T-helper 1 cell treated with Interleukin-12 subunit alpha and Interleukin-12 subunit beta and Interleukin-4 antibody, amounts not matched to agents 30 μg/mL and 1 μg/mL, for 36 hours (primary cell): ENCODE data around the gene SH3BGR.

Experiments used
- H3K27ac Mint-ChIP-seq: one replicate; pipeline ENCODE4 v1.8.0; 2021; ENCODE audit warnings: mild to moderate bottlenecking, mixed read lengths
- H3K27me3 Mint-ChIP-seq: one replicate; pipeline ENCODE4 v1.8.0; 2021; ENCODE audit warnings: low read depth, mixed read lengths
- H3K36me3 Mint-ChIP-seq: one replicate; pipeline ENCODE4 v1.8.0; 2021; ENCODE audit warnings: low read depth, mixed read lengths
- H3K4me1 Mint-ChIP-seq: one replicate; pipeline ENCODE4 v1.8.0; 2021; ENCODE audit warnings: low read depth, mixed read lengths
- H3K4me3 Mint-ChIP-seq: one replicate; pipeline ENCODE4 v1.8.0; 2021; ENCODE audit warnings: mild to moderate bottlenecking, moderate library complexity, mixed read lengths
- H3K9me3 Mint-ChIP-seq: one replicate; pipeline ENCODE4 v1.8.0; 2021; ENCODE audit warnings: mixed read lengths

The SH3BGR gene

DNA sequence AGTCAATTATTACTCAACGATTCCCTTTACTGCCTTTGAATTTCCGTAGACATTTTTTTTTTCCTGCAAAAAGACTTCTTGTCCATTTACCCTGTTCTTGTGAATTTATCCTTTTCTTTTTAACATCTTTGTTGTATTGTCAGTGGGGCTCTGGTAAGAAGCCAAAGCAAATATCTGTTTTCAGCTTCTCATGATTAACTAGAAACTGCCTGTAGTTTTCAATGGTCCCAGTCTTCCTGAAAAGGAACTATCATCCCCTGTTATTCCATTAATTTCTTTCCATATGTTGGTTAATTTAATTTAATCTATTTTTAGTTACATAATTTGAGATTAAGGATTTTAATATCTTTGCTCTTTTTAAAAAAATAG, 28.0 kb downstream of the SH3BGR start:
- H3K9me3 Mint-ChIP-seq = no peaks in the 10 kb centered on the region
- H3K27me3 Mint-ChIP-seq = no peaks in the 10 kb centered on the region
- H3K27ac Mint-ChIP-seq = no peak overlapping the region
- no peaks in the 10 kb centered on the region for H3K36me3 Mint-ChIP-seq
- H3K4me1 Mint-ChIP-seq = no peaks in the 10 kb centered on the region
- H3K4me3 Mint-ChIP-seq = no peak overlapping the region

DNA sequence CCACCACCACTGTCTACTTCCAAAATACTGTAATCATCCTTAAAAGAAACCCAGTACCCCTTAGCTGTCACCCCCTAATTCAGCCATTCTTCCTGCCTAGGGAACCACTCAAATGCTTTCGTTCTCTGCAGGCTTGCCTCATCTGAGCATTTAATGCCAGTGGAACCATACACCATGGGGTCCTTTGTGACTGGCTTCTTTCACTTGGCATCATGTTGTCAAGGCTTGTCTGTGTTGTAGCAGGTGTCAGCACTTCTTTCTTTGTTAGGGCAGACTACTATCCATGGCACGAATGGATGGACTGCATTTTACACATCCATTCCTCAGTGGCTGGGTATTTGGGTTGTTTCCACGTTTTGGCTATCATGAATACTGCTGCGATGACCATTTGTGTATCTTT, 28.5 kb downstream of the SH3BGR start:
- H3K4me1 Mint-ChIP-seq = no peaks in the 10 kb centered on the region
- no peaks in the 10 kb centered on the region for H3K9me3 Mint-ChIP-seq
- no peaks in the 10 kb centered on the region for H3K36me3 Mint-ChIP-seq
- H3K27ac Mint-ChIP-seq = no peak overlapping the region
- H3K27me3 Mint-ChIP-seq = no peaks in the 10 kb centered on the region
- no peak overlapping the region for H3K4me3 Mint-ChIP-seq

DNA sequence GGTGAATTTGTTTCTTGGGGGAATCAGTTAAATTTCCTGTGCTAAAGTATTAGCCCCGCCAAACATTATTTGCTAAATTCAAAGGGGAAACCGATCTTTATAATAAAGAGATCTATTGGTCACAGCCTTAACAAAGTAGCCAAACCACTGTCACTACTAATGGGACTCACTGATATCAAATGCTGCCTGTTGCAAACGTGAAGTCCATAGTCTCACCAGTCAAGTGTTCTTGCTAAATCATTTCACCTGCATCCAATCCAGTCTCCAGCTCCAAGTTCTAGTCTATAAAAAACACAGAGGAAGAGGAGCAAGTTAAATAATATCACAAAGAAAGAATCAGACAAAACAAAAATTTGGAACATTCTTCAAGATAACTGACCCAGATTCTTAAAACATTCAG, 30.1 kb downstream of the SH3BGR start:
- Mint-ChIP-seq H3K36me3 (no peaks in the 10 kb centered on the region), H3K4me3 (no peak overlapping the region), H3K27me3 (no peaks in the 10 kb centered on the region), H3K4me1 (no peaks in the 10 kb centered on the region), H3K27ac (no peak overlapping the region), H3K9me3 (no peaks in the 10 kb centered on the region)

DNA sequence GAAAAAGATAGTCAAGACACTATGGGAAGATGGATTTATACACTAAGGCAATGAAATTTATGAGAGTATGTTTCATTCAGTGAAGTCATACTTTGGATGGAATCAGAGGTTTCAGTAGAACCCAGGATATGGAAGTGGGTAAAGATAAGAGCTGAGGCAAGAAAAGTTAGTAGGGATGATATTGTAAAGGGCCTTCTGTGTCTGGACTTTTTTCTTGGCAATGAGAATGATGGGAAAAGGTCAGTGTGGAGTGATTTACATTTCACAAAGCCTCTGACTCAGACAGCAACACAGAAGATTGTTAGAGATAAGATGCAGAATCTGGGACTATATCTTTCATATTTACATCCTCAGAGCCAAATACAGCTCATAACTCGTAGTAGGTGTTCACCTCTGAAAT, 32.1 kb downstream of the SH3BGR start:
- Mint-ChIP-seq H3K4me3 (no peak overlapping the region), H3K9me3 (no peaks in the 10 kb centered on the region), H3K4me1 (no peaks in the 10 kb centered on the region), H3K27ac (no peak overlapping the region), H3K36me3 (no peaks in the 10 kb centered on the region), H3K27me3 (no peaks in the 10 kb centered on the region)

DNA sequence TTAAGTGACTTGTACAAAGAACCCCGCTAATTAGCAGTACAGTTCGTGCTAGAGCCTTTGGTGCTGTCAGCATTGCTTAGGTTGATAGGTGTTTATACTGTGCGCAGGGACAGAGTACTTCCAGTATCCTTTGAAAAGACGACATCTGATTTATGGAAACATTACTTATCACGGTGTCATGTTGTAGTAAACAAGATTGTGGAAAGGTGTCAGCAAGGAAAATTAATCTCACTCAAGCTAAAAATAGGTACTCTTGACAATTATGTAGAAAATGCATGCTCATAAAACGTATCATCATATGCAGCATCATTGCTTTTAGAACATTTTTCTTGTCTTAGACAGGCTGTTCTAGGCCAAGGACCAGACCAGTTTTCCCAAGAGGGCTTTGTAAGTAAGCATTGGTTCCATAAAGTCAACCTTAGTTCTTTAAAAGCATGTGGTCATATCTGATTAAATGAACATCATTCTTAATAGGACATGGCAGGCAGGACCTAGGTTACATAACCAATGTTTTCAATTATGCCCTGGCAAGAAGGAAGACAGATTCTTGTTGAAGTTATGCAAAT, 33.0 kb downstream of the SH3BGR start:
- Mint-ChIP-seq H3K9me3 (no peaks in the 10 kb centered on the region), H3K4me3 (no peak overlapping the region), H3K36me3 (no peaks in the 10 kb centered on the region), H3K27ac (no peak overlapping the region), H3K27me3 (no peaks in the 10 kb centered on the region), H3K4me1 (no peaks in the 10 kb centered on the region)

DNA sequence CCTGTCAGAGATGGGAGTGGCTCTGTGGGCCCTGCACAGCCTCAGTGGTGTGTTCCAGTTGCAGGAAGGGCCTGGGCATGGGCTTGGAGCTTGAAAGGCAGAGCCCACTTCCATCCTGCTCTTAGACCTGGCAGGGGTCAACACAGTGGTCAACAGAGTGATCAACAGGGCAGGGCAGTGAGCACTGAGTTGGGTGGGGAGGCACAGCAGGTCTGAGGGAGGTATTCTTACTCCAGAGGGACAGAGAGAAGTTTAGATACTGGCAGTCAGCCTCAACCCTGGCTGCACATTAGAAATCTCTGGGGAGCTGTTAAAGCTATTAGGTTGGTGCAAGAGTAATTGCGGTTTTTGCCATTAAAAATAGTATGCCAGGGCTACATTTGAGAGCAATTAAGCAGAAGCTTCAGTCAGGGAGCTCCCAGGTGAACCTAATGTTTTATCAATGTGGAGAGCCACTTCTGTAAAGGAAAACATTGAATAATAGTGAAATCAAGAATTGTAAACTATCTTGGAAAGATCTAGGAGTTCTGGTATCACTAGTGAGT, 37.7 kb downstream of the SH3BGR start:
- Mint-ChIP-seq H3K27ac (no peak overlapping the region), H3K9me3 (peaks cover 2% of the 10 kb centered on the region), H3K27me3 (peaks cover 6% of the 10 kb centered on the region), H3K36me3 (no peaks in the 10 kb centered on the region), H3K4me3 (no peak overlapping the region), H3K4me1 (no peaks in the 10 kb centered on the region)

DNA sequence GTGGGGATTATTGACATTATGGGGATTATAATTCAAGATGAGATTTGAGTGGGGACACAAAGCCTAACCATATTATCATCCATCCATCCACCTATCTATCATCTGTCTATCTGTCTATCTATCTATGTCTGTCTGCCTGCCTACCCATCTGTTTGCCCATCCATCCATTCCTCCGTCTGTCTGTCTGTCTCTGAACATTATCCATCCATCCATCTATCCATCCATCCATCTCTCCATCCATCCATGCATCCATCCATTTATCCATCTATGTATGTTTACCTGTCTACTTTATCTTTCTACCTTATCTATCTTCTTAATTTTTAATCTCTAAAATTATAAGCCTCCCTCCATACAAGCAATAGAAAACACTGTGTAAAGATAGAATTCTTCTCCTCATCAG, 47.4 kb downstream of the SH3BGR start:
- no peak overlapping the region for H3K4me3 Mint-ChIP-seq
- H3K27me3 Mint-ChIP-seq = no peaks in the 10 kb centered on the region
- no peaks in the 10 kb centered on the region for H3K36me3 Mint-ChIP-seq
- no peaks in the 10 kb centered on the region for H3K4me1 Mint-ChIP-seq
- H3K9me3 Mint-ChIP-seq = peaks cover 7% of the 10 kb centered on the region
- no peak overlapping the region for H3K27ac Mint-ChIP-seq

DNA sequence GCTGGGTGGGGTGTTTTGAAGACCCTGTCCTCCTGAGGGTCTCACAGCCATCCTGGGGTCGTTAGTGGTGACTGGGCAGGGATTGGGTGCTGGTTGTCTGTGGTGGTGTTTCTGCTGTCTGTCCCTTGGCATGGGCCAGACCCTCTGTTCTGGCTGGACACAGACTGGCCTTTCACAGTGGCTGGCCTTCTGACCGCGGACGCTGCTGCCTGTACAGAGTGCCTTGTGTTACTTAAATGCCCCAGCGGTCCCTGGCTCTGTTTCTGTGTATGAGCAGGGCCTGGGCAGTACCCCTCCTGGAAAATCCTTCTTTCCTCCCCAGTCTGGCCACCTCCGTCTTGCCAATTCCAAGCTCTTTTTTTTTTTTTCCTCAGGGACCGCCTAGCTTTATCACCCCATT, 50.9 kb downstream of the SH3BGR start:
- no peak overlapping the region for H3K4me3 Mint-ChIP-seq
- H3K27me3 Mint-ChIP-seq = no peaks in the 10 kb centered on the region
- H3K9me3 Mint-ChIP-seq = no peaks in the 10 kb centered on the region
- H3K27ac Mint-ChIP-seq = no peak overlapping the region
- no peaks in the 10 kb centered on the region for H3K4me1 Mint-ChIP-seq
- H3K36me3 Mint-ChIP-seq = no peaks in the 10 kb centered on the region

DNA sequence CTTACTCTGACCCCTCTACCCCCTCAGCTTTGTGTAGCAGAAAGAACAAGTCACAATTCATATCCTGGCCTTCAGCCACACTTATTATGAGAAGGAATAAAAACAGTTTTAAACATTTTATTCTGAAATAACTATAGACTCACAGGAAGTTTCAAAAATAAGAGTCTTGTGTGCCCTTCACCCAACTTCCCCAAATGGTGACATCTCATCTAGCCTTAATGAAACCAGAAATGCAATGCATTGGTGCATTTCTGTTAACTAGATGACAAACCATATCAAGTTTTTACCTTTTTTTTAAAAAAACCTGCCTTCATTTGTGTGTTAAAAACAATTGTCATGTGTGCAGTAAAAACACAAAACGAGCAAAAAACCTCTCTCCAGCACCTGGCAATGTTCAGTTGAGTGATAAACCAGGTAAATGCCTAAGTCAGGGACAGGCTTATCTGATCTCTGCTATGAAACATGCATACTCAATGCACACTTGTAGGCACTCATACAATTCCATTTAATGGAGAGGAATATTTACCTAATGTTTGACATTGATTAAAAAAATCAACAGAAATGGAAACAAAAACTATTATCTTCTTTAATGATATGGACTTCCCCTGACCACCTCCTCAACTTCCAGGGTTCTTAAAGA, 51.5 kb downstream of the SH3BGR start:
- no peaks in the 10 kb centered on the region for H3K36me3 Mint-ChIP-seq
- no peaks in the 10 kb centered on the region for H3K27me3 Mint-ChIP-seq
- no peaks in the 10 kb centered on the region for H3K9me3 Mint-ChIP-seq
- H3K4me3 Mint-ChIP-seq = no peak overlapping the region
- no peak overlapping the region for H3K27ac Mint-ChIP-seq
- H3K4me1 Mint-ChIP-seq = no peaks in the 10 kb centered on the region

DNA sequence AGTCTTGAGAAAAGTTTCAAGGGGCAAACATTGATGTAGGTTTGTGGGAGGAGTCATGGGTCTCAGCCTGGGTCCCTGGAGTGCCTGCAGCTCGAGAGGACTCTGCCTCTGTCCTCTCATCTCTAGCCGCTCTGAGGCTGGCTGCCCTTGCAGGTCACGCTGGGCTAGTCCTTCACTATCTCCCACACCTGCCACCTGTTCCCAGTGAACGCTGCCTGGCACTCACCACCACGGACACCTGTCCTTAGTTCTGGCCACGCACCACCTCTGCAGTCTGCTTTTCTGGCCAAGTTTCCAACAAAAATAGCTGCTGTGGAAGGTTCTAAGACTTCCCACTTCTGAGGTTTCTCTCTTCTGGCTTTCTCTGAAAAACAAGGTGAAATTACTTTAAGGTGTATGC, 52.5 kb downstream of the SH3BGR start:
- Mint-ChIP-seq H3K27me3 (no peaks in the 10 kb centered on the region), H3K9me3 (no peaks in the 10 kb centered on the region), H3K36me3 (no peaks in the 10 kb centered on the region), H3K4me1 (no peaks in the 10 kb centered on the region), H3K27ac (no peak overlapping the region), H3K4me3 (no peak overlapping the region)

DNA sequence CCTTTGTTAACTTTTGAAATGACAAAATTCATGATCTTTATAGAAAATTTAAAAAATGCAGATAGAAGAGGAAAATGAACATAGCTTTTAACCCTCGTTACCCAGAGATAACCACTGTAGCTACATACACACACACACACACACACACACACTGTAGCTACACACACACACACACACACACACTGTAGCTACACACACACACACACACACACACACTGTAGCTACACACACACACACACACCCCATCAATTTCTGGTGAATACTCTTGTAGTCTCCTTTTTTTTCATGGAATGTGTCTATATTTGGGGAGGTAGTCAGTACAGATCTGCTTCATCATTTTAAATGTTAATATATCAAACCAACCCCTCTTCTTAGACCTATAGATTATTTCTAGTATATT, 58.5 kb downstream of the SH3BGR start:
- no peaks in the 10 kb centered on the region for H3K27me3 Mint-ChIP-seq
- no peak overlapping the region for H3K4me3 Mint-ChIP-seq
- H3K27ac Mint-ChIP-seq = no peak overlapping the region
- no peaks in the 10 kb centered on the region for H3K9me3 Mint-ChIP-seq
- H3K4me1 Mint-ChIP-seq = no peaks in the 10 kb centered on the region
- H3K36me3 Mint-ChIP-seq = no peaks in the 10 kb centered on the region

DNA sequence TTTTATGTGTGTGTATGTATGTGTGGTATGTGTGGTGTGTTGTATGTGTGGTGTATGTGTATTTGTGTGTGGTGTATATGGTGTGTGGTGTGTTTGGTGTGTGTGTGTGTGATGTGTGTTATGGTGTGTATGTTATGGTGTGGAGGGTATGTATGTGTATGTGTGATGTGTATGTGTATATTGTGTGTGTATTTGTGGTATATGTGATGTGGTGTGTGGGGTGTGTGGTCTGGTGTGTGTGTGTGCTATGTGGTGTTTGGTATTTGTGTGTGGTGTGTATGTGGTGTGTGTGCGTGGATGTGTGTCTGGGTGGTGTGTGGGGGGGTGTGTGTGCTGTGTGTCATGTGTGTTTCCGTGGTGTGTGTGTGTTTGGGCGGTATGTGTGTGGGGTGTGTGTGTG, 59.3 kb downstream of the SH3BGR start:
- Mint-ChIP-seq H3K36me3 (no peaks in the 10 kb centered on the region), H3K9me3 (no peaks in the 10 kb centered on the region), H3K4me1 (no peaks in the 10 kb centered on the region), H3K4me3 (no peak overlapping the region), H3K27me3 (no peaks in the 10 kb centered on the region), H3K27ac (no peak overlapping the region)

DNA sequence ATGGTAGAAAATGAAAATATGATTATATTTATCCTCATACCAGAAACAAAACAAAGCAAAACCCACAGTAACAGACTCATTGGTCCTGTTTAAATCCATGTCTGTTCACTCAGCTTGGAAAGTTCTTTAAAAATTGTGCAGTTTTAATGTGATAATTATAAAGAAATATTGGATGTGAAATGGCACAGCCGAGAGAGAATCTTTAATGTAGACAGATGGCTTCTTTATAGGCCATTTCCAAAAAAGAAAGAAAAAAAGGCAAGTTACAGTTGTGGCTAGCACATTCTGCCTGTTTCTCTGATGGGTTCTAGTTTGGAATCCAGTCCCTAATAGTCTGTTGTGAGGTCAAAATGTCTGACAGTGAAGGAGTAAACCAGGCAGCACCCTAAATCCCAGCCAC, 62.0 kb downstream of the SH3BGR start:
- Mint-ChIP-seq H3K4me1 (no peaks in the 10 kb centered on the region), H3K9me3 (no peaks in the 10 kb centered on the region), H3K4me3 (no peak overlapping the region), H3K27me3 (no peaks in the 10 kb centered on the region), H3K27ac (no peak overlapping the region), H3K36me3 (no peaks in the 10 kb centered on the region)

DNA sequence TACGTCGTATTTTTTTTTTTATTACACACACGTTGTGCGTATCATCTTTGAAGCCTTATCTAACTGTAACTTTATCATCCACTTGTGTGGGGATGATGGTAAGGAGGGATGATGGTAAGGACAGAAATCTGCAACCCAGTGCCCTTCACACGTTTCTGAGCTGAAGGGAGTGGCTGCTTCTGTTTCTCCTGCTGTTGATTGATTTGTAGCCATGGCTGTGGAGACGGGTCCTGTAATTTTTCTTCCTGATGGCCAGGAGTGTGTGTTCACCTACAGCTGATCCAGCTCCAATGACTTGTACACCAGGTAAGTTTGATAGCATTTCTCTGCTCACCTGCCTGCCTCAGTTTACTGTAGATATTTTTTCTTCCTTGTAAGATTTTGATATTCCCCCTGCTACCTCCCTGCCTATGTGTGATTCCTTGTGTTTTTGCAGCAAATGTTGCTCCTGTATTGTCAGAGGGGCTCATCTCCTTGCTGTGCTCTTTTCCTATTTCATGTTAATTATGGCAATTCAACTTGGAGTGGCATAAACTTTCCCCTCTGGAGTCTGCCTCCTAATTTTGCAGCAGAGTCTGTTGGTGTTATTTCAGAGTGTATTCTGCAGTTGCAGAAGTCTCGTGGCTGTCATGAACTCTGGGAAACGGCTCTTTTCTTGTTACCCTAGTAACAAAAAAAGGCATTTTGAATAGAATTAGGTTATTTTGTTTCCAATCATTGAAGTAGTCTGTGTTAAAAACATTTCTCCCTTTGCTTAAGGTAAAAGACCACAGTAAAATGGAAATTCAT, 64.1 kb downstream of the SH3BGR start:
- Mint-ChIP-seq H3K27me3 (no peaks in the 10 kb centered on the region), H3K4me1 (no peaks in the 10 kb centered on the region), H3K27ac (no peak overlapping the region), H3K36me3 (no peaks in the 10 kb centered on the region), H3K9me3 (no peaks in the 10 kb centered on the region), H3K4me3 (no peak overlapping the region)
